HG02759 (cell line): Measurements from ENCODE around the gene MAML2.

ENCODE experiments used
- ATAC-seq: cut with Tn5 transposase; IDR thresholded peaks from one replicate; pipeline ENCODE4 v1.9.1; 2021; ENCODE audit warnings: mild to moderate bottlenecking, moderate library complexity; ENCODE audit not compliant: unreplicated experiment

The MAML2 gene

DNA sequence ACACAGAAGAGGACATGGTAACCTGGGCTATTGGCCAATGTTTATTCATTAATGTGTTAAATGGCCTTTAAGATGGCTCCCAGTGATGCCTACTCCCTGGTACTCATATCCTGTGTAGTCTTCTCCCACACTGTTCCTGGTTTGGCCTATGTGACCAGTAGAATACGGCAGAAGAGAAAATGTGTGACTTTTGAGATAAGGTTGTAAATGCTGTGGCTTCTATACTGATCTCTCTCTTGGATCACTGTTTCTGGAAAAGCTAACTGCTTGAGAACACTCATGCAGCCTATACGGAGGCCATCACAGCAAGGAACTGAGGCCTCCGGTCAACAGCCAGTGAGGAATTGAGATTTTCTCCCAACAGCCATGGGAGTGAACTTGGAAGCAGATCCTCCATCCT is 24.1 kb downstream of the MAML2 start:
- no peak for ATAC-seq

DNA sequence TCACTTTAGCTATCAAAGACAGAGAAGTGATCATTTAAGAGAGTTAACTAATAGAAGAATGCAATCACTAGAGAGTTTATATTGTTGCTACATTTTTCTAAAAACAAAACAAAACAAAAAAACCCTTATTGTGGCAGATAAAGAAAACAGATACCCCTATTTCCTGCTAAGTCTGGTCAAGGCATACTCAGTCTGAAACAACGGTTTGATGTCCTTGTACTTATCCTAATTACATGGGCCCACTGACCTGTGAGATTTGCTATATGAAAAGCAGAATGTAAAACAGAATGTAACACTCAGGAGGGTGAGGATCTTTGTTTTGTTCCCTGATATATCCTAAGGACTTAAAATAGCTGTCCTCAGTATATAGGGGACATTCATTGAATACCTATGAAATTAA is 24.6 kb downstream of the MAML2 start:
- no peak for ATAC-seq

DNA sequence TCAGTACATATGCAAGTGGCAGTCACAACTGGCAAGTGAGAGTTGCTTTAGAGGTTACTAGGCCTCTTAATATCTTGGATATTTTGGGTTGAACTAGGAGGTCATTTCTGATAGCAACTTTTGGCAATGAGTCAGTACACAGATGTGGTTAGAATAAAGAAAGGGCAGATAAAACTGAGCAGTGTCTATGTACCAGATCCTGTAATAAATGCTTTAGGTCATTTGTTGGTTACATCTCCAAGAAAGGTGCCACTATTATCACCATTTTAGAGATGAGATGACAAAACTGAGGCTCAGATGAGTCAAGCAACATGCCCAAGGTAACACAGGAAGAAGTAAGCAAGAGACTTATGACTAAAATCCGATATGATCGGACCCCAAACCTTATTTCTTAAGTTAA is 25.0 kb downstream of the MAML2 start:
- ATAC-seq: no peak

DNA sequence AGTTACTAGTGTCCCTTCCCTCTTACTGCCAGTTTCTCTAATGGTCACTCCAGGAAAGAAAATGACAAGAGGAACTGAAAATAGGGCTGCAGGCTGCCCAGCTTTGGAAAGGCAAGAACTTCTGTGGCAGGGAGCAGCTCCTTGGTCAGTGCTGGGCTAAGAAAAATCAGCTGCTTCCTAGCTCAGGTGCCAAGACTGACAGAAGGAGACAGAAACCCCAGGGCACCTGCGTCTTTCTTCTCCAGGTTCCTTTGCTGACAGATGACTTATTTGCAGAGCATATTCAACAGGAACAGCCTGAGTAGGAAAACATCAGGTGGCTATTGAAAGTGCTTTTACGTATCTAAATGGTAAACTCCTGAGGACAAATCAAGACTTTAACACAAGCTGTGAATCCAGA is 25.4 kb downstream of the MAML2 start:
- ATAC-seq: no peak

DNA sequence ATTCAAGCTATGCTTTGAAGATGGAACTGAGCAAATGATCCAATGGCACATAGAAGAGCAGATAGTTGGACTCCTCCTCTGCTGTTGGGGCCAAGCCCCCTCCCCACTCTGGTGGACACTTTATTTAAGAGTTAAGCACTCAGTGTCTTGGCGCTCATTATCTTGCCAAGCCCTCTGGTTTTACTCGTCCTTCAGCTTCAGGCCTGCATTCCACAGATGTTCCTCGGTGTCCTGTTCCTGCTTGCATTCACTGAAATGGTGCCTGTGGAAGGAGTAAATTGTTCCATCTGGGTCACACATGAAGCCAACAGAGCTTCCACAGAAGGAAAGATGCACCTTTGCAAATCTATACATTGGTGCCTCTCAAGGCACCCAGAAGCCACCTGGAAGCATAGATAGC is 26.1 kb downstream of the MAML2 start:
- no peak for ATAC-seq

DNA sequence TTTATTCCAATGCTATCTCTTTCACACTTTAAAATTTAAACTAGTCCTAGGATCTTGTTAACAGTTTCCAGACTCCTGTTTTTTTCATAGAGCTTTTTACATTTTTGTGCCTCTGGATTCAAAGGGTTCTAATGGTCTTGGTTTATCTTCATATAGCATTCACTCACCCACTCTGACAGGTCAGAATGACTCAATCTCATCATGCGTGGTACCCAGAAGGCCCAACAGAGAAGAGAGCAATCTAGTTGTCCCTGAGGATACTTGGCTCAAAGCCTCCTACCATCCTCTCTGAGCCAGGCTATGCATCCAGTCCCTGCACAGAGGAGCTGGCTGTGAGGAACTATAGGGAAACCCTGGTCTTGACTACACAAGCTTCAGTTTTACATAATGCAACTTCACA is 27.5 kb downstream of the MAML2 start:
- ATAC-seq: no peak

DNA sequence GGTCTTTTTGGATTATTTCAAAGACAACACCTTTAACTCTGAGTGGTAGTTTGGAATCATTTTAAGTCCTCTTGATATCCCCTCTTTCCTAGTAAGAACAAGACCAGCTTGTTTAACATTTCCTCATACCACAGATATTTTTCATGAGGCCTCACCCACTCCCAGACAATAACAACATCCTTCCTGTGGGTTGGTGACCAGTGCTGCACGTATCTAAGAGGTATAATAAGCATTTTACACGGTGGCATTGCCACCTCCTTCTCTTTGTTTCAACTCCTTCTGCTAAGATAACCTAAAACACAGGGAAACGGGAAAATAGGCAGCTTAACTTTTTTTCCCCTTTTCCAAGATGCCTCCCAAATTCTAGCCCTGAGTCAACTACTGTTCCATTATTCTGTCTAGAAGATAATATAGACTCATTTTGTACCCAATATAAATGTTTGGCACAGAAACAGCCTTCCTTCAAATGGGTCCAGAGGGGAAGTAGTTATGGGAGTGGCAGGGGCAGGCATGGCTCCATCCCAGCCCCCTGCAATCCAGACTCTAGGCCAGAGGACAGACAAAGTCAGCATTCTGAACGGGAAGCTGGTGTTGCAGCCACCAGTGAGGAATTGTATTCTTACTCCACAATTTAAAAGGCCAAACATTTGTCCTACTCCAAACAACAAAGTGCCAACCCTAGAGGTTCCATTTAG is 28.5 kb downstream of the MAML2 start:
- ATAC-seq: no peak

DNA sequence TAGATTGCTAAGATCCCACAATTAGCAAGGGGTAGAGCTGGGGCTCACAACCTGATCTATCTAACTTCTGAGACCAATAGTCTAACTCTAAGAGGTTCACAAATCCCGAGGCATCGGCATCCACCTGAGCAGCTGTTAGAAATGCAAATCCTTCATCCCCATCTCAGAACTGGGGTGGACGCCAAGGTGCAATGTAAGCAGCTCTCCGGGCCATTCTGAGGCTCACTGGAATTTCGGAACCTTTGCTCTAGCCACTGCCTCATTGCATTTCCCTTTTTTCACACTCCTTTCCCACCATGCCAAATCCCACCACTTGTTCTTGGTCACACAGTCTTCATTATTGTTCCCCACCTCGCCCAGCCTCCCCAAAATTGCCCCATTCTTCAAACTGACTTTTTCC is 29.8 kb downstream of the MAML2 start:
- ATAC-seq: no peak

DNA sequence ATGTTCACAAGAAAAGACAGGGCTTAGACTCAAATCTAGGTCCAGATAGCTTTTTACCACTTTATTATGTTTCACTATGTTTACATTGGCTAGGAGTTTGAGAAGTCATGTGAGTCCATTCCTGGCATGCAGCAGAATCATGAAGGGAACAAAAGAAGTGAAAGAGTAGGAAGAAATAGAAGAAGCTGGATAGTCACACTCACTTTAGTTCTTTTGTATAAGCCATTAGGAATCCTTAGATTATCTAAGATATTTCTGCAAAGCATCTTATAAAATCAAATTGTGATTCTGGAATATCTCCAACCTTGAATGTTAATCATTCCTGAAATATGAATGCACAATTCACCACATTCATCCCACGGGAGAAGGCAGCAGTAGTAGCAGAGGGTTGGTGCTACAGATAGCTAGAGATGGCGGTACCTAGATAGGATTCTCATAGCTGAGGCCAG is 31.9 kb downstream of the MAML2 start:
- ATAC-seq: no peak

DNA sequence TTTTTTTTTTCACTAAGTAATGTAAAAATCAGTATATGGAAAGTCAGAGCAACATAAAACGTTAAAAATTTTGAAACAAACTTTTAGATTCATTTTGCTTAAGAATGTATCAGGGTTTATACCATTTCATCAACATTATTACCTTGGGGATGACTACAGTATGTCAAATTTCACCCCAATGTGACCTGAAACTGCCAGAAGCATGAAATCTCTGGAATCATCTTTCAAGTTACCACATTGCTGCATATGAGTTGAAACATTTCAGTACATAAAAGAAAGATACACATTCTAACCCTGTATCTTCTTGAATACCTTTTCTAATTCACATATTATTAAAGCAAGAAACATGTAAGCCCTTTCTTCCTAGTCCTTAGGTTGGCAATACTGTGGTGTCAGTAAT is 32.8 kb downstream of the MAML2 start:
- ATAC-seq: no peak

DNA sequence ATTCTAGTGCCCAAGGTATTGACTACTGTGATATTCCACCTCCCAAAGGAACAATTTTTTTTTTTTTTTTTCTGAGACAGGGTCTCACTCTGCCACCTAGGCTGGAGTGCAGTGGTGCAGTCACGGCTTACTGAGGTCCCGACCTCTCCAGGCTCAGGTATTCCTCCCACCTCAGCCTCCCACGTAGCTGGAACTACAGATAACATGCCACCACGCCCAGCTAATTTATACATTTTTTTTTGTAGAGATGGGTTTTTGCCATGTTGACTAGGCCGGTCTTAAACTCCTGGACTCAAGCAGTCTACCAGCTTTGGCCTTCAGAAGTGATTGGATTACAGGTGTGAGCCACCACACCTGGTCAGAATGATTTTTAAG is 33.4 kb downstream of the MAML2 start:
- no peak for ATAC-seq

DNA sequence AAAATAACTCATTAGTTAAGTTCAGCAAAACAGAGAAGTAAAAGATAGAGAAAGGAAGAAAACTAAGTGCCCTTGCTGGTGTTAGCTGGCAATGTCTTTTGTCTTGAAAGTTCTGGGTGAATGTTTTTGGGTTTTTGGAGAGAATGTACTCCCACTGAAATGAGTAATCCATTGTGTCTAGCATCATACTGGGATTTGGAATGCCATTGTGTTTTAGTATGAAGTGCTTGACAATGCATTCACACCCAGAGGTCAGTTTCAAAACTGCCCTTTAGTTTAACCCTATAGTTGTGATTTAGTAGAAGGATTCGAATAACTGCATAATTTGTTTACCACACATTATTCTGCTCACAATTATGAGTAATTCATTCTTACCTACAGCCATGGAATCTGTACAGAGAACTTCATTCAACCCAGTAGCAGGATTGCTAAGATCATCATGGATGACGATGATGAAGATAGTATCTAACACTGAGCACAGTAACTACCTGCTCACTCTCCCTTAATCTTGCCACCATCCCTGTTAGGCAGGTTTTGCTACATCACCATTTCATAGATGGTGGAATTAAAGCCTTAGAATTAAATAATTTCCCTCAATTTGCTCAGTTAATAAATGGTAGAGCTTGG is 33.9 kb downstream of the MAML2 start:
- no peak for ATAC-seq

DNA sequence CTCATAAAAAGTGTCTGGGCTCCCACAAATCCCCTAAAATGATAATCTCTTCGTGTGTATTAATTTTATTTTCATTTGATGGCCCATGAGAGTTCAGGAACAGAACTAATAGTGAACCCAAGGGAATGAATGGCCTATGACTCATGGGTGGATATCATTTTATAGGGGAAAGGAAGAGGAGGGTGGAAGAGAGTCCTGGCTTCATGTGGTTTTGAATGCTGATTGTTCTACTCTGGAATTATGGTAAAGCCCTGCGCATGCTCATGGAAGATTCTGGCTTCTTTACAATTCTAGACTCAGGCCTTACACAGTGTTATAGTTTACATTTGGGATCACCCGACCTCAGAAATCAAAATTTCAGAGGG is 35.2 kb downstream of the MAML2 start:
- ATAC-seq: no peak

DNA sequence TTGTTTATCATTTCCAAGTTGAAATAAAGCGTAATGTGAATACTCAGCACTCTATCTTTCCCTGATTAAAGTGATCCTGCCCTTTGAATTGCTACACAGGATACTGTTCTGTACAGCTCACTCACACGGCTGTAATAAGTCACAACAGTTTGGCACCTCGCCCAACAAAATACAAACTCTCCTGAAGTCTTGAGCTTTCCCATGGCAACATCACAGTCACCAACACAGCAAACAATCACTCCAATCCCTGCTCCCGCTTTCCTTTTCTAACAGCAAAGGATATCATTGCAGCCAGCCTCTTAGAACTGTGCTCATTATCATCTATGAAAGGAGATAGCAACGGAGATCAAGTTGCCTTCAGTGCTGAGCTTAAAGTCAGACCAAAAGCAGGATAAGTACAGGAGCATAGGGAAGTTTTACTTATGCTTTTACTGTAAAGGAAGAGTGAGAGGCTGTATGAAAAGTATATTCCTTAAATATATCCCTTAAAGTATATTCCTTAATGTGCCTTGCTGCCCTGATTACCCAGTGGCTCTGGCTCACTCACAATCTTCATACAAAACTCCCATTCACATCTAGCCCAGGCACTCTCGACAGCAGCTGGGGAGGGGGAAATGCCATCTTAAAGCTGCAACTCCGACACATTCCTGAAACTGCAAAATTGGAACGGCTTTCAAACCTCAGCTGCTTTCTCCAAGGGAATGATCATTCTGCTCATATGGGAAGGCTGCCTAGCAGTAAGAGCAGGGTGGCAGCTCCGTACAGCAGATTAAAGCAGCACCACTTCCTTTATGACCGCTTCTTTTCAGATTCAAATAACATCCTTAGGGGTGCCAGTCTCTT is 35.8 kb downstream of the MAML2 start:
- no peak for ATAC-seq

DNA sequence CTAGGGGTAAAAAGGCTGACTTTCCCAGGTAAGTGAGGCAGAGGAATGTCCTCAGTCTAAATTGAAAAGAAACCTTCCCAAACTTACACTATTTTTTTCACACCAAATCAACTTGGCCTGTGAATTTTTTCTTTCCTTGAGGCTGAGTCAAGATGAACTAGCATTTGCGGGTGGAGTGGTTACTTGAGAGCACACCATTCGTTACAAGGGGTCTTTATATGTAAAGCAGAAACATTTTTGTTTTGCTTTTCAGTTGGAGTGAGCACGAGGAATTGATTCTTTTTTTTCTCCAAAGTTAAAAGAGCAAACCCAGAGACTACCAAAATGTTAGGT is 36.4 kb downstream of the MAML2 start:
- no peak for ATAC-seq

DNA sequence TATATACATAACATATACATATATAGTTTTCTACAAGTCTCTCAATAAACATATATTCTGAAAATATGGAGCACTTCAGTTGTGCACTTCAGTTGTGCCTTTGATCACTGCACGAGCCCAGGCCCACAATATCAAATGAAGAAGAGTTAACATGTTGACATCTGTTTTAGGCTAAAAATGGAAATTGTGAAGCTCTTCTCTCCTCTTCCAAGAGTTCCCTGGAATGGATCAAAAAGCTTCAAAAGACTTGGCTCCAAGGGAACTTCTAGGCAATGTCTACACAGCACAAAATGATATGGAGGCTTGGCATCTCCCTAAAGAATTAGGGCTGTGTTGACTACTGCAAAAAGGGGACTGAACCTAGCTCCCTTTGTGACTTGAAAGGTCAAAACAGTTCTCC is 36.9 kb downstream of the MAML2 start:
- ATAC-seq: no peak

DNA sequence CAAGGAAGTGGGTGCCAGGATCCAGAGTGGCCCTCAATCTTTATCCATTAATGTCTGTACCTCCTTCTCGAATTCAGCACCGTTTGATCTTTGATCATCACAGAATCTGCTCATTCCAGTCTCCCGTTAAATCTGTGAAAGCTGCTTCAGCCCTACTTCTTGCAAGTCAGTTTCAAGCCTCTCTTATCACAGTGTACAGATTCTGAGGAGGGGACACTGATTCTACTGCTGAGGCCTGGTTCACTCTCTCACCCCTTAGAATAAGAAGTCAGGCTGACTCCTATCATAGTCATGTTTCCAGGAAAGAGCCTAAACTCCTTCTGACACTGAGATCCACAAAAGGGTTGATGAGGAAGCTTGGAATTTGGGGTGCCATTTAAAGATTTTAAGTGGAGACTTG is 39.0 kb downstream of the MAML2 start:
- no peak for ATAC-seq

DNA sequence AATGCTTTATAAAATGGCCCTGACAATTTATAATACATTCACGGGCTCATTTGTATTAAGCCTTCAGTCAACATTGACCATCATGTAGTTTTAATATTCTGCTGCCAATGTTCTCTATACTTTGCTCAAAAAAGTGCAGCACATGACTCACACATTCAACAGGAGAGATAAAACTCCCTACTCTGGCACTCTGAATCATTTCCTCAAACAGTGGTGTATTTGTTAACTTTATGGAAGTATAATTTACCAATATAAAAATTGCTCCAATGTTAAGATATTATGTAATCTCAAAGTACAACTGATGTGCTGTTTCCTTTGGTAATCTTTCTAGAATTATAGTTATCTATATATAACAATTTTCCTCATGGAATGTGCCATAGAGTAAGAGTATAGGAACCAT is 39.9 kb downstream of the MAML2 start:
- ATAC-seq: no peak

DNA sequence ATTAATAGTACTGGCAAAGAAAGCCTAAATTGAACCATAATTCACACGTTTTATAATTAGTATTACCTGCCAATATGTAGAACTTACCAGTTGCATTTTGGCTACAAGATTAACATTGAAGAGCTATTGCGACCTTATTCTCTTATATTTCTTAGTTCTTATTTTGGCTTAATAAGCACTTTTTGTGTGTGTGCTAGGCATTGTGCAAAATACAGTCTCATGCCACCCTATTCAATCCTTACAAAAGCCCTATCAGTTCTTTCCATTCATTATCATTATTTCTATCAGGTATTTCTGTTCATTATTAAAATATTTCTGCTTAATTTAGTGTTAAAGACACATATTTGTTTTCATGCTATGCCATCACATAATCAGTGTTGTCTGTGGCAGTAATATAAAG is 41.2 kb downstream of the MAML2 start:
- ATAC-seq: no peak

DNA sequence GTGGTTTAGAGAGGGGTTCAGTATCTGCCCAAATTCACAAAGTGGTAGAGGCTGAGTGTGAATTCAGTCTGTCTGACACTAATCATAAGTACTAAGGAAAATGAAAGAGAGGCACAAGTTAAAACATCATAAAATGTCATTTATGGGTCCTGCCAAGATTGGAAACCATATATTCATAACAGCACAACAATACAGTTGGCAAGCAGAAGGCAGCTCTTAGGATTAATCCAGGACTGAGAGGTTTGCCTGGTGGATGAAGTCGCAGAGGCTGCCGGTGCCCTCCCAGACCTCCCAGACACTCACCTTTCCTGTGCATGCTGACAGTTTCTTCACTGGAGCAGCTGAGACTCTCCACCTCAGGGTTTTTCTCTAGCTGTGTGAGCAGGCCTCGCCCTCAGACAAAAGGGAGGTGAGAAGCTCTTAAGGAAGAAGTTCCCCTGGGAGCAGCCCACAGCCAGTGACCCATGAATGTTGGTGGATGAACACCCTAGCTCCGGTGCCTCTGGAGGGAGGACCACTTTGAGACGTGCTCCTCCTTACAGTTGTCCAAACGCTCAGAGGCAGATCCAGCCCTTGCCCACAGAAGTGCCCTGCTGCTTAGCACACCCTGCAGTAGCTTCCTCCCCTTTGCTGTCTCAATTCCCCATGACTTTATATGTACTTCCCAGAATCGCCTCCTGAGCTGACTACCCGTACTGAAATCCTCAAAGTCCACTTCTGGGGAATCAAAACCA is 43.7 kb downstream of the MAML2 start:
- ATAC-seq: no peak

DNA sequence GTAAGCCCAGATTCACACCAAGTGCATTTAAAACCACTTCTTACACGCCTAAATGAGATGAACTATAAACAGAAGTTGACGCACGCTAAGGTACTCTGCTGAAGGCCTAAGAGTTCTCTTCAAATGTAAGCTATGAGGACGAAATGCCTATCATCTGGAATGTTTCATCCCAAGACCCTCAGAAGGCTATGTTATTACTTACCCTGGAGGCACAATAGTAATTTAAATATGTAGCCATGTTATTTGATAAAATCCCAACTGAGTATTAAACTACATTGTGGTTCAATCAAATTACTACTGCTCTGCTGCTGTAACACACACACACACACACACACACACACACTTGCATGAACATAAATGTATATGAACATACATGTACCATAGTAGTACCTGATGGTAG is 47.6 kb downstream of the MAML2 start:
- no peak for ATAC-seq

DNA sequence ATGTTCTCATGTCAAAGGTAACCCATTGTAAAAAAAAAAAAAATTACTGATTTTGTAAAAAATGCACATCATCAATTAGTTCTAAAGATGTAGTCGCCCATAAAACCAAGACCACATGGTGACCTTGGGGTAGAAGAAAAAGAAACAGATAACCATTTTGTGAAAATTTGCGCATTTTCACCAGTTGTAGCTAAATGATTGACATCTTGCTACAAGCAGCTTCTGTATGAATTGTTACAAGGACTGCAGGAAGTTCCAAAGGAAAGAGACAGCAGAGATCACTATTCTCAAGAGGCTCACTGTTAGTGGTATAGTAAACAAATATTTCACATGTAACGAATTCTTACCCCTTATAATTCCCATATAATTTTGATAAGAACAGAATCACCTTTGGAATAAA is 48.7 kb downstream of the MAML2 start:
- ATAC-seq: no peak
